Natural killer cell (primary cell): ENCODE measurements around the gene NUCB1. TPM values are rescaled to one million over a fixed set of nuclear protein-coding genes. Genes with fewer than 3 reads are reported as not detected.

Experiments
- ATAC-seq, 3 donors: fragments of 150-1000 bp in 2 of 3; fragments of 200-7000 bp in 1 of 3; cut with Tn5 transposase; 1 replicate in 1 of 3; 2 replicates in 2 of 3; pipeline ENCODE4 v1.10.0; 2021; ENCODE audit warnings: mild to moderate bottlenecking in 2 of 3, moderate library complexity in 2 of 3
- DNase-seq, 2 donors: peaks; one replicate each; pipeline versions ENCODE4 v3.0.0 to v3.0.0-alpha.2; 2013 to 2021; ENCODE audit warnings: mixed read lengths in 1 of 2
- H3K27ac ChIP-seq: one replicate; pipeline ENCODE4 v1.5.1; 2013; ENCODE audit warnings: mild to moderate bottlenecking, low read length
- H3K27me3 ChIP-seq: one replicate; pipeline ENCODE4 v1.6.1; 2013; ENCODE audit warnings: low read length; ENCODE audit not compliant: control insufficient read depth, insufficient read depth
- H3K36me3 ChIP-seq: one replicate; pipeline ENCODE4 v1.6.1; 2013; ENCODE audit warnings: low read length; ENCODE audit not compliant: control insufficient read depth, insufficient read depth
- H3K4me1 ChIP-seq: one replicate; pipeline ENCODE4 v1.6.1; 2013; ENCODE audit warnings: low read length; ENCODE audit not compliant: control insufficient read depth, insufficient read depth
- H3K4me3 ChIP-seq: one replicate; pipeline ENCODE4 v1.5.1; 2013; ENCODE audit warnings: low read length
- H3K9me3 ChIP-seq: one replicate; pipeline ENCODE4 v1.6.1; 2013; ENCODE audit warnings: low read length; ENCODE audit not compliant: control insufficient read depth, insufficient read depth
- H3K27ac Mint-ChIP-seq, 2 donors: one replicate each; pipeline ENCODE4 v1.8.0; 2022; ENCODE audit warnings: mild to moderate bottlenecking in 2 of 2, mixed read lengths in 2 of 2, moderate library complexity in 1 of 2
- H3K27me3 Mint-ChIP-seq, 2 donors: one replicate each; pipeline ENCODE4 v1.8.0; 2022; ENCODE audit warnings: low read depth in 2 of 2, mixed read lengths in 2 of 2
- H3K36me3 Mint-ChIP-seq: one replicate; pipeline ENCODE4 v1.8.0; 2022; ENCODE audit warnings: mixed read lengths
- H3K4me1 Mint-ChIP-seq, 2 donors: one replicate each; pipeline ENCODE4 v1.8.0; 2022; ENCODE audit warnings: mixed read lengths in 2 of 2
- H3K4me3 Mint-ChIP-seq: one replicate; pipeline ENCODE4 v1.8.0; 2022; ENCODE audit warnings: mild to moderate bottlenecking, moderate library complexity, mixed read lengths
- H3K9me3 Mint-ChIP-seq, 2 donors: one replicate each; pipeline ENCODE4 v1.8.0; 2022; ENCODE audit warnings: mixed read lengths in 2 of 2
- WGBS: methylation state at CpG from one replicate; pipeline ENCODE4 v1.1.7; 2013; ENCODE audit warnings: missing lambda C conversion rate; ENCODE audit not compliant: insufficient coverage; 5-methylcytosine and 5-hydroxymethylcytosine counted together
- intact Hi-C: fragments of 100-400 bp; cut with micrococcal nuclease; formaldehyde crosslinking; loops from one replicate; pipeline ENCODE4 v1.14.2; 2022
- total RNA-seq, 4 donors: library from RNA; stranded (reverse); fragments of 120-200 nt in 1 of 4; gene quantifications; one replicate each; pipeline versions ENCODE4 v1.2.3 to v1.2.4, GENCODE V29; 2013 to 2022
- TF ChIP-seq, protein P1 (sequence below): fragments of 200-600 bp; IDR thresholded peaks from one replicate; pipeline ENCODE4 v1.8.0; 2022; ENCODE audit warnings: antibody characterized with exemption

Gene NUCB1
- total RNA-seq, 3 donors from 2014 or later (not counting 1 experiment from before 2014, with no cell fraction given): 163 to 192 (median 171) TPM

GRCh38 chr19:48970139-48970766 is 70.1 kb downstream of the NUCB1 start:
- Mint-ChIP-seq H3K9me3 (no peaks in the 10 kb centered on the region), H3K36me3 (no peaks in the 10 kb centered on the region), H3K27me3 (no peaks in the 10 kb centered on the region), H3K4me1 (peaks cover 15 to 19% of the 10 kb centered on the region in 2 donors), H3K27ac (no peak overlapping the region), H3K4me3 (no peak overlapping the region)
- intact Hi-C loops: no loop called here
- Histone ChIP-seq H3K27me3 (no peaks in the 10 kb centered on the region), H3K4me3 (no peak overlapping the region), H3K27ac (no peak overlapping the region), H3K9me3 (no peaks in the 10 kb centered on the region), H3K4me1 (peaks cover 29% of the 10 kb centered on the region), H3K36me3 (peaks cover 40% of the 10 kb centered on the region)
- ATAC-seq (no peak), DNase-seq (no peak)
- WGBS: 96% methylated on average over 23 of the region's 23 CpGs
- TF ChIP-seq, protein P1, sequence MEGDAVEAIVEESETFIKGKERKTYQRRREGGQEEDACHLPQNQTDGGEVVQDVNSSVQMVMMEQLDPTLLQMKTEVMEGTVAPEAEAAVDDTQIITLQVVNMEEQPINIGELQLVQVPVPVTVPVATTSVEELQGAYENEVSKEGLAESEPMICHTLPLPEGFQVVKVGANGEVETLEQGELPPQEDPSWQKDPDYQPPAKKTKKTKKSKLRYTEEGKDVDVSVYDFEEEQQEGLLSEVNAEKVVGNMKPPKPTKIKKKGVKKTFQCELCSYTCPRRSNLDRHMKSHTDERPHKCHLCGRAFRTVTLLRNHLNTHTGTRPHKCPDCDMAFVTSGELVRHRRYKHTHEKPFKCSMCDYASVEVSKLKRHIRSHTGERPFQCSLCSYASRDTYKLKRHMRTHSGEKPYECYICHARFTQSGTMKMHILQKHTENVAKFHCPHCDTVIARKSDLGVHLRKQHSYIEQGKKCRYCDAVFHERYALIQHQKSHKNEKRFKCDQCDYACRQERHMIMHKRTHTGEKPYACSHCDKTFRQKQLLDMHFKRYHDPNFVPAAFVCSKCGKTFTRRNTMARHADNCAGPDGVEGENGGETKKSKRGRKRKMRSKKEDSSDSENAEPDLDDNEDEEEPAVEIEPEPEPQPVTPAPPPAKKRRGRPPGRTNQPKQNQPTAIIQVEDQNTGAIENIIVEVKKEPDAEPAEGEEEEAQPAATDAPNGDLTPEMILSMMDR: no peak

- Mint-ChIP-seq H3K4me3 (no peak overlapping the region), H3K27me3 (no peaks in the 10 kb centered on the region), H3K4me1 (peaks cover 8 to 12% of the 10 kb centered on the region in 2 donors), H3K36me3 (no peaks in the 10 kb centered on the region), H3K27ac (no peak overlapping the region), H3K9me3 (no peaks in the 10 kb centered on the region)
- H3K4me1 ChIP-seq: peaks cover 27% of the 10 kb centered on the region
- H3K36me3 ChIP-seq: peaks cover 40% of the 10 kb centered on the region
- no peak overlapping the region for H3K27ac ChIP-seq
- intact Hi-C loops: loop anchor here (1.0 kb wide), 1 partner anchor 183 kb away; no protein-coding TSS in a partner anchor
- TF ChIP-seq, protein P1: peak; percentile 83
- 17% methylated on average over 18 of the region's 19 CpGs for WGBS
- ATAC-seq (peak; percentile 85 to 94 (median 91)), DNase-seq (peak; percentile 80 to 92)
- no peaks in the 10 kb centered on the region for H3K27me3 ChIP-seq
- H3K9me3 ChIP-seq: no peaks in the 10 kb centered on the region
- H3K4me3 ChIP-seq: no peak overlapping the region
These were observed 70.8 kb downstream of the NUCB1 start for GRCh38 chr19:48970923-48971395.

Other genes with a start within 250 kb of the NUCB1 start
- gene NTN5, start 227.3 kb upstream of the NUCB1 start, total RNA-seq: 1 to 10 TPM; 1.3 to 3.4 (median 2.1) TPM
- gene FUT2, start 204.3 kb upstream of the NUCB1 start, total RNA-seq: not detected
- gene MAMSTR, start 180.6 kb upstream of the NUCB1 start, total RNA-seq: 1 to 10 TPM in 1 of 3 donors, under 1 TPM in 2; 0.56 to 1.2 (median 0.98) TPM
- not detected for gene RASIP1, start 159.7 kb upstream of the NUCB1 start, total RNA-seq
- gene IZUMO1, start 153.4 kb upstream of the NUCB1 start, total RNA-seq: not detected
- under 1 TPM in 1 of 3 donors, not detected in 2; 0.18 TPM for gene FUT1, start 147.7 kb upstream of the NUCB1 start, total RNA-seq
- gene FGF21, start 144.8 kb upstream of the NUCB1 start, total RNA-seq: not detected
- gene BCAT2, start 89.3 kb upstream of the NUCB1 start, total RNA-seq: 10 to 100 TPM; 11.4 to 14.5 (median 12.1) TPM
- under 1 TPM in 1 of 3 donors, not detected in 2; 0.75 TPM for gene HSD17B14, start 63.8 kb upstream of the NUCB1 start, total RNA-seq
- gene PLEKHA4, start 31.7 kb upstream of the NUCB1 start, total RNA-seq: 1 to 10 TPM; 2.5 to 6.5 (median 5.2) TPM
- gene PPP1R15A, start 27.9 kb upstream of the NUCB1 start, total RNA-seq: 1,000 to 10,000 TPM in 2 of 3 donors, 100 to 1,000 TPM in 1; 942 to 1,308 (median 1,174) TPM
- not detected for gene TULP2, start 1.6 kb upstream of the NUCB1 start, total RNA-seq
- gene DHDH, start 33.4 kb downstream of the NUCB1 start, total RNA-seq: not detected
- gene BAX, start 54.6 kb downstream of the NUCB1 start, total RNA-seq: 100 to 1,000 TPM; 117 to 133 (median 120) TPM
- gene FTL, start 65.0 kb downstream of the NUCB1 start, total RNA-seq: 1,000 to 10,000 TPM in 2 of 3 donors, 100 to 1,000 TPM in 1; 554 to 1,168 (median 1,024) TPM
- 10 to 100 TPM; 31.6 to 34.5 (median 34.4) TPM for gene GYS1, start 93.0 kb downstream of the NUCB1 start, total RNA-seq
- 10 to 100 TPM; 23.6 to 28.3 (median 26.5) TPM for gene RUVBL2, start 93.6 kb downstream of the NUCB1 start, total RNA-seq
- gene LHB, start 116.8 kb downstream of the NUCB1 start, total RNA-seq: 1 to 10 TPM in 1 of 3 donors, not detected in 2; 1.4 TPM
- gene CGB3, start 124.0 kb downstream of the NUCB1 start, total RNA-seq: not detected
- gene CGB2, start 131.6 kb downstream of the NUCB1 start, total RNA-seq: not detected
- gene CGB1, start 136.6 kb downstream of the NUCB1 start, total RNA-seq: not detected
- not detected for gene CGB5, start 143.5 kb downstream of the NUCB1 start, total RNA-seq
- not detected for gene CGB8, start 148.8 kb downstream of the NUCB1 start, total RNA-seq
- gene CGB7, start 157.4 kb downstream of the NUCB1 start, total RNA-seq: not detected
- gene NTF4, start 164.5 kb downstream of the NUCB1 start, total RNA-seq: not detected
- not detected for gene KCNA7, start 172.4 kb downstream of the NUCB1 start, total RNA-seq
- 100 to 1,000 TPM; 244 to 312 (median 299) TPM for gene SNRNP70, start 185.1 kb downstream of the NUCB1 start, total RNA-seq
- gene LIN7B, start 214.1 kb downstream of the NUCB1 start, total RNA-seq: 1 to 10 TPM; 6.2 to 8.8 (median 6.5) TPM
- gene C19orf73, start 218.8 kb downstream of the NUCB1 start, total RNA-seq: 1 to 10 TPM; 2.3 to 2.7 (median 2.7) TPM
- gene PPFIA3, start 219.2 kb downstream of the NUCB1 start, total RNA-seq: 1 to 10 TPM; 5.3 to 5.5 (median 5.3) TPM